ENCODE data around the gene CLINT1.

DNA sequence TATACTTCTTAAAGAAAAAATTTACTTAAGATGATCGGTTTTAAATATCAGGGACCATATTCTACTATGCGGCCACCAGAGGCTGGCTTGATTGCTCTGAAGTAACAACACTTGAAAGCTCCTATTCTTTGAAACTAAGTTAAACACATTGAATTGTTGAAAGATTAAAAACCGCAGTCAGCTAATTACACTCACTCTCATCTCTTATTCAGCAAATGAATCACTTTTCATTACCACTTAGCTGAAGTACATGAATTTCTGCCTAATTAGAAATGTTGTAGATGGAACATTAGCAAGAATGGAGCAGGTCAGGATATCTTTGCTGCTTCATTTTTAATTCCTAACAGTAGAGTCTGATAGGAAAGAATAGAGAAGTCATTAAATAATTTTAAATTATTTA lies 73.1 kb downstream of the CLINT1 start:
- TF ChIP-seq, protein P1, sequence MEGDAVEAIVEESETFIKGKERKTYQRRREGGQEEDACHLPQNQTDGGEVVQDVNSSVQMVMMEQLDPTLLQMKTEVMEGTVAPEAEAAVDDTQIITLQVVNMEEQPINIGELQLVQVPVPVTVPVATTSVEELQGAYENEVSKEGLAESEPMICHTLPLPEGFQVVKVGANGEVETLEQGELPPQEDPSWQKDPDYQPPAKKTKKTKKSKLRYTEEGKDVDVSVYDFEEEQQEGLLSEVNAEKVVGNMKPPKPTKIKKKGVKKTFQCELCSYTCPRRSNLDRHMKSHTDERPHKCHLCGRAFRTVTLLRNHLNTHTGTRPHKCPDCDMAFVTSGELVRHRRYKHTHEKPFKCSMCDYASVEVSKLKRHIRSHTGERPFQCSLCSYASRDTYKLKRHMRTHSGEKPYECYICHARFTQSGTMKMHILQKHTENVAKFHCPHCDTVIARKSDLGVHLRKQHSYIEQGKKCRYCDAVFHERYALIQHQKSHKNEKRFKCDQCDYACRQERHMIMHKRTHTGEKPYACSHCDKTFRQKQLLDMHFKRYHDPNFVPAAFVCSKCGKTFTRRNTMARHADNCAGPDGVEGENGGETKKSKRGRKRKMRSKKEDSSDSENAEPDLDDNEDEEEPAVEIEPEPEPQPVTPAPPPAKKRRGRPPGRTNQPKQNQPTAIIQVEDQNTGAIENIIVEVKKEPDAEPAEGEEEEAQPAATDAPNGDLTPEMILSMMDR (IDR thresholded peaks at IDR 0.05) = no peak
- no peak for TF ChIP-seq POLR2A (IDR thresholded peaks at IDR 0.05)
